H1 (cell line): ENCODE measurements around the gene TEX9. TPM values are rescaled to one million over a fixed set of nuclear protein-coding genes. Genes with fewer than 3 reads are reported as not detected.

Experiments used
- CTCF ChIA-PET: fragments of 300-600 bp; sonication (Branson Sonifier 250); formaldehyde crosslinking; loops from one replicate; lab custom pipeline; 2021; ENCODE audit not compliant: partially characterized antibody; lab: Charles Lee
- POLR2A ChIA-PET: fragments of 300-600 bp; sonication (Branson Sonifier 250); formaldehyde crosslinking; loops from one replicate; lab custom pipeline; 2021; ENCODE audit warnings: inconsistent platforms; ENCODE audit not compliant: partially characterized antibody; lab: Charles Lee
- DNase-seq, 2 experiments: peaks; one replicate each; pipeline versions ENCODE4 v3.0.0 to v3.0.0-alpha.2; 2010 to 2022; ENCODE audit warnings: low spot score in 2 of 2, low read depth in 1 of 2, mixed read lengths in 1 of 2
- FAIRE-seq: peaks from 2 replicates; lab custom pipeline; 2011; peaks lifted over from hg19 to GRCh38; lab: Jason Lieb, UNC
- H2AFZ ChIP-seq: 2 replicates; pipeline ENCODE4 v1.8.1; 2012; ENCODE audit warnings: low read length, inconsistent platforms
- H2AK5ac ChIP-seq: 2 replicates; pipeline ENCODE4 v1.6.1; 2013; ENCODE audit warnings: low read depth, low read length
- H2BK120ac ChIP-seq: replicated peaks from 2 replicates; pipeline ENCODE3; 2013; ENCODE audit warnings: low read depth, low read length, inconsistent platforms
- H2BK12ac ChIP-seq: 2 replicates; pipeline ENCODE4 v1.6.1; 2013; ENCODE audit warnings: low read depth, low read length
- H2BK15ac ChIP-seq: 2 replicates; pipeline ENCODE4 v1.6.1; 2013; ENCODE audit warnings: low read length
- H2BK20ac ChIP-seq: 2 replicates; pipeline ENCODE4 v1.6.1; 2013; ENCODE audit warnings: low read length
- H2BK5ac ChIP-seq: 2 replicates; pipeline ENCODE4 v1.6.1; 2013; ENCODE audit warnings: low read depth, low read length
- H3K14ac ChIP-seq: 2 replicates; pipeline ENCODE4 v1.6.1; 2013; ENCODE audit warnings: inconsistent platforms; ENCODE audit not compliant: insufficient read length
- H3K18ac ChIP-seq: 2 replicates; pipeline ENCODE4 v1.6.1; 2013; ENCODE audit warnings: low read length; ENCODE audit errors: extremely low read depth
- H3K23ac ChIP-seq: 2 replicates; pipeline ENCODE4 v1.6.1; 2013; ENCODE audit warnings: inconsistent platforms; ENCODE audit not compliant: insufficient read length
- H3K23me2 ChIP-seq: 2 replicates; pipeline ENCODE4 v1.6.1; 2013; ENCODE audit warnings: low read depth, low read length
- H3K27ac ChIP-seq: 2 replicates; pipeline ENCODE4 v1.6.1; 2011; ENCODE audit warnings: low read depth, low read length, inconsistent platforms
- H3K27me3 ChIP-seq, 4 experiments: replicated peaks in 1 of 4; 1 replicate in 1 of 4; 2 replicates in 3 of 4; pipeline versions ENCODE4 v1.6.1 to v1.8.1; 2011 to 2013; ENCODE audit warnings: low read length in 3 of 4, mild to moderate bottlenecking in 3 of 4, inconsistent platforms in 2 of 4, mixed read lengths in 2 of 4, moderate library complexity in 1 of 4; ENCODE audit not compliant: control insufficient read depth in 3 of 4, insufficient read depth in 3 of 4; ENCODE audit errors: extremely low read depth in 1 of 4
- H3K36me3 ChIP-seq, 4 experiments: 2 replicates each; pipeline versions ENCODE4 v1.6.1 to v1.8.1; 2011 to 2013; ENCODE audit warnings: mild to moderate bottlenecking in 4 of 4, low read length in 3 of 4, moderate library complexity in 2 of 4, control low read depth in 1 of 4, inconsistent platforms in 1 of 4; ENCODE audit not compliant: insufficient read depth in 4 of 4, control insufficient read depth in 2 of 4
- H3K4ac ChIP-seq: replicated peaks from 2 replicates; pipeline ENCODE3; 2013; ENCODE audit warnings: low read length, low read depth, mixed read lengths, inconsistent platforms; ENCODE audit not compliant: insufficient read length
- H3K4me1 ChIP-seq, 4 experiments: replicated peaks in 1 of 4; 1 replicate in 1 of 4; 2 replicates in 3 of 4; pipeline versions ENCODE4 v1.6.1 to v1.8.1; 2011 to 2013; ENCODE audit warnings: low read length in 3 of 4, inconsistent platforms in 2 of 4, mixed read lengths in 1 of 4; ENCODE audit not compliant: insufficient read depth in 4 of 4, control insufficient read depth in 3 of 4
- H3K4me2 ChIP-seq, 2 experiments: 2 replicates each; pipeline versions ENCODE4 v1.6.1 to v1.8.1; 2011 to 2013; ENCODE audit warnings: low read depth in 2 of 2, low read length in 2 of 2, control low read depth in 1 of 2, inconsistent platforms in 1 of 2, mild to moderate bottlenecking in 1 of 2; ENCODE audit not compliant: insufficient read depth in 1 of 2
- H3K4me3 ChIP-seq, 4 experiments: fragments of 200-600, 300-600 bp in 1 of 4; sonication (generic), shearing (Covaris generic), sonication (Bioruptor Twin) in 1 of 4; 2 replicates each; pipeline versions ENCODE4 v1.5.1 to v1.8.1; 2011 to 2016; ENCODE audit warnings: low read length in 4 of 4, low read depth in 3 of 4, control low read depth in 2 of 4, inconsistent platforms in 2 of 4, mild to moderate bottlenecking in 2 of 4, mixed read lengths in 1 of 4, moderate library complexity in 1 of 4; ENCODE audit not compliant: insufficient read depth in 2 of 4; ENCODE audit errors: extremely low read depth in 1 of 4
- H3K56ac ChIP-seq: replicated peaks from 2 replicates; pipeline ENCODE3; 2013; ENCODE audit warnings: low read depth, mild to moderate bottlenecking, mixed read lengths, low read length, inconsistent platforms; ENCODE audit not compliant: insufficient read length
- H3K79me1 ChIP-seq: 2 replicates; pipeline ENCODE4 v1.6.1; 2013; ENCODE audit warnings: low read depth, low read length, control low read depth
- H3K79me2 ChIP-seq, 2 experiments: 2 replicates each; pipeline versions ENCODE4 v1.6.1 to v1.8.1; 2012 to 2013; ENCODE audit warnings: low read length in 2 of 2, mild to moderate bottlenecking in 2 of 2, inconsistent platforms in 1 of 2; ENCODE audit not compliant: insufficient read depth in 2 of 2, control insufficient read depth in 1 of 2
- H3K9ac ChIP-seq, 4 experiments: replicated peaks in 1 of 4; 1 replicate in 1 of 4; 2 replicates in 3 of 4; pipeline versions ENCODE4 v1.6.1 to v1.8.1; 2011 to 2013; ENCODE audit warnings: low read depth in 3 of 4, low read length in 3 of 4, control low read depth in 2 of 4, mild to moderate bottlenecking in 2 of 4, moderate library complexity in 2 of 4, inconsistent platforms in 1 of 4; ENCODE audit errors: extremely low read depth in 1 of 4
- H3K9me3 ChIP-seq, 2 experiments: 2 replicates each; pipeline versions ENCODE4 v1.6.1 to v1.8.1; 2012 to 2013; ENCODE audit warnings: mild to moderate bottlenecking in 2 of 2, moderate library complexity in 2 of 2, control low read depth in 1 of 2, inconsistent platforms in 1 of 2, low read depth in 1 of 2, low read length in 1 of 2, mixed read lengths in 1 of 2; ENCODE audit not compliant: insufficient read depth in 2 of 2
- H4K20me1 ChIP-seq, 2 experiments: replicated peaks in 1 of 2; 2 replicates each; pipeline versions ENCODE3 to v1.8.1; 2011 to 2013; ENCODE audit warnings: inconsistent platforms in 2 of 2, low read length in 2 of 2, mild to moderate bottlenecking in 1 of 2; ENCODE audit not compliant: insufficient read depth in 2 of 2, control insufficient read depth in 1 of 2
- H4K5ac ChIP-seq: 2 replicates; pipeline ENCODE4 v1.6.1; 2013; ENCODE audit warnings: low read length, low read depth, mixed read lengths, inconsistent platforms; ENCODE audit not compliant: insufficient read length
- H4K8ac ChIP-seq: 2 replicates; pipeline ENCODE4 v1.8.0; 2013; ENCODE audit warnings: mild to moderate bottlenecking, moderate library complexity, low read length, inconsistent platforms; ENCODE audit not compliant: insufficient read depth; ENCODE audit errors: extremely low read depth
- H4K91ac ChIP-seq: replicated peaks from 2 replicates; pipeline ENCODE3; 2013; ENCODE audit warnings: low read length, mixed read lengths, inconsistent platforms; ENCODE audit not compliant: insufficient read length
- ASH2L ChIP-seq: fragments of 200-600, 300-600 bp; sonication (generic); IDR thresholded peaks from one replicate; pipeline ENCODE4 v1.7.1; 2017; ENCODE audit warnings: low read length
- BACH1 ChIP-seq: IDR thresholded peaks from 2 replicates; pipeline ENCODE4 v1.6.1; 2012; ENCODE audit warnings: low read length, improper control_type of control experiment
- GTF2F1 ChIP-seq: IDR thresholded peaks from 2 replicates; pipeline ENCODE4 v1.6.1; 2012; ENCODE audit warnings: low read depth, low read length, improper control_type of control experiment, borderline replicate concordance
- HDAC6 ChIP-seq: IDR thresholded peaks from one replicate; pipeline ENCODE4 v1.7.1; 2012; ENCODE audit warnings: low read depth, mild to moderate bottlenecking, inconsistent platforms, low read length, moderate library complexity
- KDM4A ChIP-seq: IDR thresholded peaks from one replicate; pipeline ENCODE4 v1.7.1; 2012; ENCODE audit warnings: low read depth, mild to moderate bottlenecking, moderate library complexity, low read length, inconsistent platforms; ENCODE audit not compliant: severe bottlenecking
- RAD21 ChIP-seq, 2 experiments: IDR thresholded peaks in 1 of 2; conservative IDR thresholded peaks in 1 of 2; 2 replicates each; pipeline ENCODE4 v1.6.1; 2011; ENCODE audit warnings: low read depth in 2 of 2, low read length in 2 of 2, improper control_type of control experiment in 1 of 2, inconsistent platforms in 1 of 2, mild to moderate bottlenecking in 1 of 2, moderate library complexity in 1 of 2
- RFX5 ChIP-seq: IDR thresholded peaks from 2 replicates; pipeline ENCODE4 v1.6.1; 2011; ENCODE audit warnings: low read depth, low read length, improper control_type of control experiment, borderline replicate concordance
- RNF2 ChIP-seq: fragments of 200-900, 300-1000 bp; sonication (generic); IDR thresholded peaks from 2 replicates; pipeline ENCODE4 v1.7.1; 2016; ENCODE audit warnings: borderline replicate concordance, low read depth, mild to moderate bottlenecking, antibody characterized with exemption, low read length; ENCODE audit not compliant: poor library complexity, severe bottlenecking; ENCODE audit errors: missing control alignments
- RXRA ChIP-seq: IDR thresholded peaks from 2 replicates; pipeline ENCODE4 v1.6.1; 2011; ENCODE audit warnings: low read depth, mild to moderate bottlenecking, low read length, moderate library complexity; ENCODE audit not compliant: insufficient read depth
- SIRT6 ChIP-seq: IDR thresholded peaks from one replicate; pipeline ENCODE4 v1.7.1; 2012; ENCODE audit warnings: low read length, inconsistent platforms
- SP2 ChIP-seq: IDR thresholded peaks from 2 replicates; pipeline ENCODE4 v1.6.1; 2012; ENCODE audit warnings: mild to moderate bottlenecking, low read length, inconsistent platforms
- WGBS, 2 experiments: shearing (Covaris generic) in 1 of 2; methylation state at CpG; one replicate each; pipeline versions ENCODE4 v1.1.6 to v1.1.7; 2013 to 2015; ENCODE audit warnings: low lambda C conversion rate in 2 of 2, mixed read lengths in 2 of 2, inconsistent platforms in 1 of 2, low coverage in 1 of 2, missing lambda C conversion rate in 1 of 2; ENCODE audit not compliant: insufficient replicate concordance in 2 of 2, insufficient coverage in 1 of 2, insufficient read length in 1 of 2; ENCODE audit errors: extremely low coverage in 1 of 2, missing lambda C conversion rate in 1 of 2; 5-methylcytosine and 5-hydroxymethylcytosine counted together
- polyA plus RNA-seq, 7 experiments: library from polyadenylated mRNA; depleted of rRNA in 3 of 7; stranded (reverse) in 5 of 7; unstranded in 2 of 7; fragments of >200 nt in 5 of 7; fragments of 200-250 nt in 2 of 7; gene quantifications; 1 replicate in 5 of 7; 2 replicates in 1 of 7; 4 replicates in 1 of 7; pipeline versions ENCODE4 v1.2.1 to v1.2.3, GENCODE V29; 2011 to 2013; ENCODE audit warnings: missing spikeins in 2 of 7, mixed read lengths in 2 of 7
- total RNA-seq: library from RNA; stranded (reverse); fragmentation: NEBNext Ultra II Directional; extraction: Animal tissue kit (Norgen Biotek cat#: 25700); gene quantifications from 2 replicates; pipeline ENCODE4 v1.2.1, GENCODE V29; 2021
- TF ChIP-seq, protein P1 (sequence below): IDR thresholded peaks from 2 replicates; pipeline ENCODE4 v1.6.1; 2012; ENCODE audit warnings: low read length, inconsistent platforms

Gene TEX9
- total and polyA plus RNA-seq, 2 of the 8 experiments (the other 6 are each of a cell fraction or from before 2014, with no cell fraction given) = 3.4 to 12.3 TPM

DNA sequence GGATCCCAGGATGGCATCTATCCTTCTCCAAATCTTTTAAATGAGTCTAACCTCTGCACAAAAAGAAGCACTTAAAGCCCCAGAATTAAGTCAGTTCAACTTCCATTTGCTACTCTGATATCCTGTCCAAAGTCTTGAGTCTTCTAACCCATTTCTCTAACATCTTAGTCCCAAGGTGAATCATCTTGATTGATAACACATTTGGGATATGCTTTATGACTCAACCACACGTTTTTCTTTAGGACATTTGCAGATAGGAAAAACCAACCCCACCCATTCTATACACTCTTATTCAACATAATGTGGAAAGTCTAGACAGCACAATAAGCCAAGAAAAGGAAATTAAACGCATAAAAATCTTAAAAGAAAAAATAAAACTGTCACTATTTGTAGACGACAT is 18.8 kb upstream of the TEX9 start:
- H2BK120ac ChIP-seq = no peak overlapping the region
- no peak overlapping the region for H3K23ac ChIP-seq
- H2BK12ac ChIP-seq = no peak overlapping the region
- H2BK15ac ChIP-seq = no peak overlapping the region
- no peak overlapping the region for H3K4ac ChIP-seq
- ChIA-PET CTCF (interaction anchor here (1.0 kb wide), 1 partner anchor 98 kb away, joined by 3 read pairs; no protein-coding TSS in a partner anchor), POLR2A (no interaction called here)
- H3K23me2 ChIP-seq = no peaks in the 10 kb centered on the region
- no peak overlapping the region for H3K9ac ChIP-seq
- no peak overlapping the region for H3K56ac ChIP-seq
- no peak overlapping the region for H3K18ac ChIP-seq
- no peaks in the 10 kb centered on the region for H4K20me1 ChIP-seq
- H3K79me2 ChIP-seq = no peaks in the 10 kb centered on the region
- H4K5ac ChIP-seq = no peak overlapping the region
- peaks cover 0 to 4% (median 0%) of the 10 kb centered on the region in 4 experiments; a peak in 1 of 7 replicates for H3K4me1 ChIP-seq
- H3K9me3 ChIP-seq = peaks cover 0 to 4% of the 10 kb centered on the region in 2 experiments; a peak in 1 of 4 replicates
- no peak overlapping the region for H4K8ac ChIP-seq
- no peak overlapping the region for H3K4me3 ChIP-seq
- no peak overlapping the region for H3K14ac ChIP-seq
- H3K4me2 ChIP-seq = no peak overlapping the region
- no peak overlapping the region for H2BK5ac ChIP-seq
- WGBS, 2 experiments = 79% methylated on average over 3 of the region's 3 CpGs; no CpG with 5 or more reads in 1 of the 2 experiments
- DNase-seq (no peak), FAIRE-seq (no peak)
- no peaks in the 10 kb centered on the region for H3K27me3 ChIP-seq
- no peak overlapping the region for H2AFZ ChIP-seq
- H3K79me1 ChIP-seq = no peaks in the 10 kb centered on the region
- H3K36me3 ChIP-seq = no peaks in the 10 kb centered on the region; a peak in 1 of 8 replicates
- no peak overlapping the region for H2AK5ac ChIP-seq
- no peak overlapping the region for H2BK20ac ChIP-seq
- H4K91ac ChIP-seq = no peak overlapping the region
- H3K27ac ChIP-seq = no peak overlapping the region
- TF ChIP-seq BACH1 (no peak), RAD21 (IDR thresholded peaks at IDR 0.05 in 1 of 2, conservative IDR thresholded peaks at IDR 0.05 in 1 of 2; ENCODE audit: low read depth in 2 of 2, low read length in 2 of 2) (no peak), ASH2L (no peak), HDAC6 (no peak), GTF2F1 (no peak), SP2 (no peak), RNF2 (no peak), SIRT6 (no peak), KDM4A (no peak), RFX5 (no peak), RXRA (no peak)
- TF ChIP-seq, protein P1, sequence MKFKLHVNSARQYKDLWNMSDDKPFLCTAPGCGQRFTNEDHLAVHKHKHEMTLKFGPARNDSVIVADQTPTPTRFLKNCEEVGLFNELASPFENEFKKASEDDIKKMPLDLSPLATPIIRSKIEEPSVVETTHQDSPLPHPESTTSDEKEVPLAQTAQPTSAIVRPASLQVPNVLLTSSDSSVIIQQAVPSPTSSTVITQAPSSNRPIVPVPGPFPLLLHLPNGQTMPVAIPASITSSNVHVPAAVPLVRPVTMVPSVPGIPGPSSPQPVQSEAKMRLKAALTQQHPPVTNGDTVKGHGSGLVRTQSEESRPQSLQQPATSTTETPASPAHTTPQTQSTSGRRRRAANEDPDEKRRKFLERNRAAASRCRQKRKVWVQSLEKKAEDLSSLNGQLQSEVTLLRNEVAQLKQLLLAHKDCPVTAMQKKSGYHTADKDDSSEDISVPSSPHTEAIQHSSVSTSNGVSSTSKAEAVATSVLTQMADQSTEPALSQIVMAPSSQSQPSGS = no peak
